ENCODE data around the gene S100PBP.

The S100PBP gene

DNA sequence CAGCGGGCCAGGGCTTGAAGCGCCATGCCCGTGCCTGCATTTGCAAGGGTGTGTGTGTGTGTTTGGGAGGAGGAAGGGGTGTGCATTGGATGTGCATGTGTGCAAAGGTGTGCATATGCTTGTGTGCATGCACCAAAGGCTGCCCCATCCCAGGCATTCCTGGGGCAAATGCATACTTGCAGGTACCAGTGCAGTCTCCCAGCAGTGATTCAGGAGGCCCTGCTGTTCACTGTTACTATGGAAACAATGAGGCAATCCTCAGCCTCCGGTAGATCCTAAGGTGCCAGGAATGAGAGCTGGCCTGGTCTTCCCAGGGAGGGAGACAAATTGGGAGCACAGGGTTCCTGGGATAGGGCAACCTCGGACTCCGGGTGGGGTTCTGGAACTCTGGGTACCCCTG, 60.7 kb downstream of the S100PBP start:
- no peaks in the 10 kb centered on the region for H3K9me3 Mint-ChIP-seq (ENCODE audit: low read depth)
- H3K36me3 Mint-ChIP-seq: peaks cover 3% of the 10 kb centered on the region
- H3K4me1 Mint-ChIP-seq (ENCODE audit: low read depth): peaks cover 2% of the 10 kb centered on the region
- no peak overlapping the region for H3K4me3 Mint-ChIP-seq
- H3K27me3 Mint-ChIP-seq: peaks cover 14% of the 10 kb centered on the region
- H3K27ac Mint-ChIP-seq: no peak overlapping the region

DNA sequence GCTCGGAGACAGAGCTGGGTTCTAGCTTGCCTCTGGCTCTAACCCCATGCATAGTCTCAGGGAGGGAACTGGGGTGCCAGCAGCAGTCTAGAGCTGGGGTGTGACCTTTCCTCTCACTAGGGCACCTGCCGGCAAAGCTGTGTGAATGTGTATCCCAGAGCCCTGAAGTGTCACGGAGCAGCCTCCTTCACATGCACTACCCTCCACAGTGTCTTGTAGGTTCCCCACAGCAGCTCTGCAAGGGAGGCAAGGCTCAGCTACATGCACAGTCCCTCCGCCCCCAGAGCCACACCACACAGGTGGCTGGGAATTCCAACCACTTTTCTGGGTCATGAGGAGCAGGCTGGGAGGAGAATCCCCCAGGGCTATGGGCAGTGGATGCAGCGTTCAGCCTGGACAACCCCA, 61.2 kb downstream of the S100PBP start:
- H3K9me3 Mint-ChIP-seq (ENCODE audit: low read depth): no peaks in the 10 kb centered on the region
- H3K4me3 Mint-ChIP-seq: no peak overlapping the region
- peaks cover 2% of the 10 kb centered on the region for H3K4me1 Mint-ChIP-seq (ENCODE audit: low read depth)
- H3K36me3 Mint-ChIP-seq: peaks cover 3% of the 10 kb centered on the region
- H3K27ac Mint-ChIP-seq: no peak overlapping the region
- H3K27me3 Mint-ChIP-seq: peaks cover 15% of the 10 kb centered on the region

DNA sequence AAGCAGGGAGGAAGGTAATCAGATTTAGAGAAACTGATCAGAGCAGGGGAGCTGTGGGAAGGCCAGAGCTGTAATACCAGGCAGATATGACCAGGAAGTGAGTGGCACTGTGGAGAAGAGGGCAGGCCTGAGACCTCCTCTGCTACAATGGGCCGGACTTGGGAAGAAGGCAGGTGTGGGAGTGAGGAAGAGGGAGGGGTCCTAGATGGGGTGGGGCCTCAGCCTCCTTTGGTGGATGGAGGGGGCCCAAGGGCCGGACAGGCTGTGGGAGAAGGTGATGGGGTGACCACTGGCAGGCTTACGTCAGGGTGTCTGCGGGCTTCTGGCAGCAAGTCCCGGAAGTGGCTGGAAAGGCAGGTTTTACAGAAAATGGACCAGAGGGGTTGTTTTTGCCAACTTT, 63.8 kb downstream of the S100PBP start:
- Mint-ChIP-seq H3K36me3 (no peaks in the 10 kb centered on the region), H3K27ac (no peak overlapping the region), H3K9me3 (ENCODE audit: low read depth) (no peaks in the 10 kb centered on the region), H3K4me1 (ENCODE audit: low read depth) (peaks cover 6% of the 10 kb centered on the region), H3K4me3 (no peak overlapping the region), H3K27me3 (peaks cover 10% of the 10 kb centered on the region)

DNA sequence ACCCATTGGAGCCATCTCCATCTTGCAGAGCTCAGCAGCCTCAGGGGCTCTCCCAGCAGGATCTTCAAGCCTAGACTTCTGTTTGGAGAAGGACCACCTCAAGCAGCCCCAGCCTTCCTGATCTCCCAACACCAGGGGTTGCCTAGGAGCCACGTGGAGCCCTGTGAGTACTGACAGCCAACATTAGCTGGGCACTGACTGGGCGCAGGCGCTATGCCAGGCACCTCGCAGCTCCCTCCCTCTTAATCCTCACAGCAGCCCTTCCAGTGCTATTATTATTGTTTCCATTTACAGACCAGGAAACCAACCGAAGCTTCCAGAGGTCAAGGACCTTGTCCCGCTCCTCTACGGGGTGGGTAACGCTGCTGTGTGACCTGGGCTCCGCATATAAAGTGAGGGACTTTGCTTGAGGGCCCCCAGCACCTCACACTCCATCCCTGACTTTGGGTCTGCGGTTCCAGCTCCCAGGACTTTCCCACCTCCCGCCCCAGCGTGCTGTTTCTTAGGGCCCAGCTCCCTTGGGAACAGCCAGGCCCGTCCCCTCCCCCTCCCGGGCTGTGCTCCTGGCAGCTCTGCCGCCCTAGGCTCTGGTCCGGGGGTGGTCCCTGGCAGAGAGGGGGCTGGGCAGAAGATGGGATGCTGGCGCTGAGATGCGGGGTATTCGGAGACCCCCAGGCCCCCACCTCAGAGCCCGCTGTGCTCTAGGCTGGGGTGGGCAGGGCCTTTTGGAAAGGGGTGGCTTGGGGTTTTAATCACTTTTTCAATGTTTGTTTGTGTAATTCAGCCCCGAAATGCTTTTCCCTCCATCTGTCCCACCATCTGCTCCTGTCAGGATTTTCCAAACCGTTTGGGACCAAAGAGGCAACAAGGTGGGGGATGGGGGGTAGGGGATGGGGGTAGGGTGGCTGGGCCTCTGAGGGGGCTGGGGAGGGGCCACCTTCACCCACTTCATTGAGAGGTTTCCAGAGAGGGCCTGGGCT, 64.7 kb downstream of the S100PBP start:
- Mint-ChIP-seq H3K4me1 (ENCODE audit: low read depth) (peaks cover 7% of the 10 kb centered on the region), H3K27ac (no peak overlapping the region), H3K9me3 (ENCODE audit: low read depth) (no peaks in the 10 kb centered on the region), H3K36me3 (no peaks in the 10 kb centered on the region), H3K4me3 (no peak overlapping the region), H3K27me3 (peaks cover 12% of the 10 kb centered on the region)

DNA sequence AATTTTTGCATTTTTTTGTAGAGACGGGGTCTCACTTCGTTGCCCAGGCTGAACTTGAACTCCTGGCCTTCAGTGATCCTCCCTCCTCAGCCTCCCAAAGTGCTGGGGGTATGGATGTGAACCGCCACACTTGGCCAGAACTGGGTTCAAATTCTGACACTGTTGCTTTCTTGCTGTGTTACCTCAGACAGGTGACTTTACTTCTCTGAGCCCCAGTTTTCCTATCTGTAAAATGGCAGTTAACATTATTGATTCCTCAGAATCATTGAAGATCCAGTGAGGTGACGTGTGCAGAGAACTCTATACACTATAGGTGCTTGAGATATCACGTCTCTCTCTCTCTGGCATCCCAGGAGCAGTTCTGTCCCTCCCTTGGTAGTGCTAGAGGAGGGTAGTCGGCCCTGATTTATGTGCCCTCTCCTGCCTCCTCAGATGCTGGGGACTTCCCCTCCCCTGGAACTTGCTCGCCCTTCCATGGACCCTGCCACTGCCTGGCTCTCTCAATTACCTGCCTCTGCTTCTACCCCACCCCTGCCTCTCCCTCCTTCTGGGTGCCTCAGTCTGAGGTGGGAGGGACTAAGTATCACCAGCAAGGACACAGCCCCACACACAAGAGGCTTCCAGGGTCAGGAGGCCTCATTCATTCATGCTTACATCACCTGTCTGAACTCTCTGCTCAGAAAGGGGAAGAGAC, 66.0 kb downstream of the S100PBP start:
- Mint-ChIP-seq H3K9me3 (ENCODE audit: low read depth) (no peaks in the 10 kb centered on the region), H3K27me3 (peaks cover 18% of the 10 kb centered on the region), H3K4me3 (no peak overlapping the region), H3K36me3 (no peaks in the 10 kb centered on the region), H3K27ac (no peak overlapping the region), H3K4me1 (ENCODE audit: low read depth) (peaks cover 7% of the 10 kb centered on the region)

DNA sequence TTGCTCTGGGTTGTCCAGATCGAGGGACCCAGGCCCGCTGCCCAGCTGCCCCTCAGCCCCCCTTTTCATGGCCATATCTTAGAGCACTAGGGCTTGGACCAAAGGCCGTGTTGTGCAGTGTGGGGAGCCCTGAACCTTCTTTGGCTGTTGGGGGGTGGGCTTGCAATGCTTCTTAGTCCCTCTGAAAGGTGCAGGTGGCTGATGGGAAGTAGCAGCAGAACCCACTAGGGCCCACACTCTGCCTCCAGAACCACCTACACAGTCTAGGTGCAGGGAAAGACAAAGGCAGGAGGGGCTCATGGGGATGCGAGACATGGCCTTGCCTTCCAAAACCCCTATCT, 66.5 kb downstream of the S100PBP start:
- Mint-ChIP-seq H3K36me3 (no peaks in the 10 kb centered on the region), H3K9me3 (ENCODE audit: low read depth) (no peaks in the 10 kb centered on the region), H3K27me3 (peaks cover 18% of the 10 kb centered on the region), H3K4me3 (no peak overlapping the region), H3K27ac (no peak overlapping the region), H3K4me1 (ENCODE audit: low read depth) (peaks cover 7% of the 10 kb centered on the region)

DNA sequence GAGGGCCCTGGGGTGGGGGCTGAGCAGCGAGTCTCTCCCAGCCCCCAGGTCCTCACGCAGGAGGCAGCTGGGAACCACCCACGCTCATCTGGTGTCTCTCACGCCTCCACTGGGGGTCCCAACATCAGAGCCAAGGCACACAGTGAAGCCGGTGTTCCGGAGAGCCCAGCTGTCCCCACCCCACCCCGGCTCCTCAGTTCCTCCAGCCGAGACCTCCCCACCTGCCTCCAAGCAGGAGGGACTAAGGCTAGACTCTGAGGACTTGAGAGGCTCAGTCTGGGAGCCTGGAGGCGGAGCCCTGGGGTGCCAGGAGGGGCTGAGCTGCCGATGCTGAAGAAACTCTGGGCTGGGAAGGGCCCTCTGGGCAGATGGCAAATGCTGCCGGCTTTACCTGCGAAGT, 67.3 kb downstream of the S100PBP start:
- Mint-ChIP-seq H3K36me3 (no peaks in the 10 kb centered on the region), H3K9me3 (ENCODE audit: low read depth) (no peaks in the 10 kb centered on the region), H3K4me3 (no peak overlapping the region), H3K4me1 (ENCODE audit: low read depth) (peaks cover 7% of the 10 kb centered on the region), H3K27ac (no peak overlapping the region), H3K27me3 (peaks cover 22% of the 10 kb centered on the region)

DNA sequence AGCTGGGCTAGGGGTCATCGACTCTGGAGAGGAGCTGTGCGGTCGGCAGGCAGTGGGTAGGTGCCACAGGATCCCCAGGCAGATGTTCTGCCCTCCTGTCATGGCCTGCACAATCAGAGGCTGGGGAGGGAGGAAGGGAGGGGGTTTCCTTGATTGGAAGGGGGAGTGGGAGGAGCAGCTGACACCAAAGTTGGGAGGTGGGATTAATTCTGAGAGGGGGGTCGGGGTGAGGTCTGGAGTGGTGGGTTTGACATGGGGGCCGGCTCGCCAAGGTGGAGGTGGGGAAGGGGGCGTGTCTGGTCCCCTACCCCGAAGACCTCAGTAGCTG, 68.2 kb downstream of the S100PBP start:
- Mint-ChIP-seq H3K9me3 (ENCODE audit: low read depth) (no peaks in the 10 kb centered on the region), H3K27me3 (peaks cover 28% of the 10 kb centered on the region), H3K36me3 (no peaks in the 10 kb centered on the region), H3K4me1 (ENCODE audit: low read depth) (peaks cover 7% of the 10 kb centered on the region), H3K4me3 (peak overlapping the region; percentile 42), H3K27ac (no peak overlapping the region)

DNA sequence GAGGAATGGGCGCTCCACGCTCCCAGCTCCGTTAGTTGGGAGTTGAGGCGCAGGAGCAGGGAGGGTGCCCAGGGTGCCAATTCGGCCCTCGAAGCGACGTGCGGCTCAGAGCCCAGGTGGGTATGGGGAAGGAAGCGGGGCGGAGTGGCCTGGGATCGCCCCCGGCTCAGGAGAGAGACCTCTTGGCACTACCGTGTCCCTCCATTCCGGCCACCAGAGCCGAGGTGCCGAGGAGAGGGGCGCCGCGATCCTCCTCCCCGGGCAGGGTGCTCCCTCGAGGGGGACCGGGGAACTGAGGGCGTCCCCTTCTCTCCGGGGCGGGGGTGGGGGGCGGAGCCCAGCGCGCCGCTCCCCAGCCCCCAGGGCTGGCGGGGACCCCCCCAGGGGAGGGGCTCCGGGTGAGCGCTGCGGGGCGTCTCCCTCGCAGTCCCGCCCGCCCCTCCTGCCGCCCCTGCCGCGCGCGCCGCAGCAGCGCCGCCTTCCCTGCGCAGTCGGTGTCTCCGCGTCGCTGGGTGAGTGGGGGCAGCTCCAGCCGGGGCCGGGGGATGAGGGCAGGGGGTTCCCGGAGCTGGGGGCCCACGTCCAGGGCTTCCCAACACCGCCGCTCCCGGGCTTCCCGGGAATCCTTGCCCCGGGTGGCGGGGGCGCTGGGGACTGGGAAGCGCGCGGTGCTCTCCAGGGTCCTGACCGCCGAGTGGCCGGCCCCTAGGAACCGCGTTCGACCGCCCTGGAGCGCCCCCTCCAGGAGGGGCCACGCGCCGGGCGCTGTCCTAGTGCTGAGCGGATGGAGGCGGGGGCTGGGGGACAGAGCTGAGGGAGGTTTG, 68.8 kb downstream of the S100PBP start, which contains the start of gene HPCA:
HPCA (plus strand) TSS at position 488 of the 824 bp plus-strand sequence. CDS start 2,408 bp downstream, outside the sequence.
- peaks cover 30% of the 10 kb centered on the region for H3K27me3 Mint-ChIP-seq
- no peak within 1 kb of the TSS for H3K27ac Mint-ChIP-seq
- H3K4me1 Mint-ChIP-seq (ENCODE audit: low read depth): peaks cover 7% of the 10 kb centered on the region
- H3K9me3 Mint-ChIP-seq (ENCODE audit: low read depth): no peaks in the 10 kb centered on the region
- H3K36me3 Mint-ChIP-seq: no peaks in the 10 kb centered on the region
- peak within 1 kb of the TSS; percentile 42 for H3K4me3 Mint-ChIP-seq

DNA sequence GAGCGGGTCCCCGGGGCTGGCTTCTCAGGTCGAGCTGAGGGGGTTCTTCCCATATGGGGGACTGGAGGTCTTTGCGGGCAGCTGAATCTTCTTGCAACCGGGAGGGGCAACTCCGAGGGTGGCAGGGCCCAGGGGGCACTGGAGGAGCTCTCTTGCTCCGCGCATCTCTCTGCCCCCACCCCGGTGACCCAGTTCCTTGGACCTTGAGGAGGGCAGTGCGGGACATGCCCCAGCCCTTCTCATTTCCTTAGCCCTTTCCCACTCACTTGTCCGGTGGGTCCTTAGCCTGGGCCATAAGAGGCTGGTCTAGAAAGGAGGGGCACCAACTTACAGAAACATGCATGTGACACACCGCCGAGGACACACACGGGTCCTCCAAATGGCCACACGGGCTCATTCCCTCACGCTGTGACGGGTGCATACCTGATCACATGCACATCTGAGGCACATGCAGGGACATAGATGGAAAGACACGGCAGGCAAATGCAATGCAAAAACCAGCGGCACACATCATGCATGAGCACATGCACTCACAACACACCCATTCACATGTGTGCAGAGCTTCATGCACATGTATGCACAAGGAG, 69.5 kb downstream of the S100PBP start:
- no peak overlapping the region for H3K27ac Mint-ChIP-seq
- H3K4me1 Mint-ChIP-seq (ENCODE audit: low read depth): peaks cover 8% of the 10 kb centered on the region
- H3K4me3 Mint-ChIP-seq: no peak overlapping the region
- H3K27me3 Mint-ChIP-seq: peaks cover 33% of the 10 kb centered on the region
- H3K36me3 Mint-ChIP-seq: no peaks in the 10 kb centered on the region
- H3K9me3 Mint-ChIP-seq (ENCODE audit: low read depth): no peaks in the 10 kb centered on the region

DNA sequence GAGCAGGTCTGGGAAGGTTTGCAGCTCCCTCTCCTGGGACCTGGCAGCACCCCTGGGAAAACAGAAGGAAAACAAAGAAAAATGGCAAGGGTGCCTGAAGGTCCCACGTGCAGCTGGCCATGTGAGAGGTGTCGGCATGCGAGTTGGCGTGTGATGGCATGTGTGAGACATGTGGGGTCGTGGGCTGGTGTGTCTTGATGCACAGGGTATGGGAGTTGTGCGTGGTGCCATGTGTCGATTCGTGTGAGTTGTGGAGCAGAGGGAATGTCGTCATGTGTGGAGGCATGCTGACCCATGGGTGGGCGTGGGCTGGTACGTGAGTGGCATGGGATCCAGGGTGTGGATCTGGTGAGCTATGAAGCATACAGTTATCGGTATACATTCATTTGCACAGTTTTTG, 70.2 kb downstream of the S100PBP start:
- Mint-ChIP-seq H3K9me3 (ENCODE audit: low read depth) (no peaks in the 10 kb centered on the region), H3K36me3 (no peaks in the 10 kb centered on the region), H3K27me3 (peaks cover 40% of the 10 kb centered on the region), H3K4me3 (no peak overlapping the region), H3K27ac (no peak overlapping the region), H3K4me1 (ENCODE audit: low read depth) (peaks cover 15% of the 10 kb centered on the region)

DNA sequence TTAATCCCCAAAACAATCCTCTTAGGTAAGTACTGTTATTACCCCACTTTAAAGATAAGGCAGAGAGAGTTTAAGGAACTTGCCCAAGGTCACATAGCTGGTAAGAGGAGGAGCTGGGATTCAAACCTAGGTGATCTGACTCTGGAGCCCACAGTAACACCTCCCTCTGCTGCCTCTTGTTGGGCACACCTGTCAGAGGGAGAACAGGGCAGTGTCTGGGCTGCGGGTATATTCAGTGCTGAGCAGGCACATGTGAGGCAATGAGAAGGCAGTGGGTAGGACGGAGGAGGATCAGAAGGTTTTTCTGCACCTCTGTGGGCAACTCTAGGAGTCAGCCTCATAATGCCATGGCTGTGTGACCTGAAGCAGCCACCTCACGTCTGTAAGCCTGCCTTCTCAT, 70.7 kb downstream of the S100PBP start:
- H3K27me3 Mint-ChIP-seq: peaks cover 41% of the 10 kb centered on the region
- H3K9me3 Mint-ChIP-seq (ENCODE audit: low read depth): no peaks in the 10 kb centered on the region
- peaks cover 16% of the 10 kb centered on the region for H3K4me1 Mint-ChIP-seq (ENCODE audit: low read depth)
- no peaks in the 10 kb centered on the region for H3K36me3 Mint-ChIP-seq
- H3K4me3 Mint-ChIP-seq: no peak overlapping the region
- no peak overlapping the region for H3K27ac Mint-ChIP-seq

DNA sequence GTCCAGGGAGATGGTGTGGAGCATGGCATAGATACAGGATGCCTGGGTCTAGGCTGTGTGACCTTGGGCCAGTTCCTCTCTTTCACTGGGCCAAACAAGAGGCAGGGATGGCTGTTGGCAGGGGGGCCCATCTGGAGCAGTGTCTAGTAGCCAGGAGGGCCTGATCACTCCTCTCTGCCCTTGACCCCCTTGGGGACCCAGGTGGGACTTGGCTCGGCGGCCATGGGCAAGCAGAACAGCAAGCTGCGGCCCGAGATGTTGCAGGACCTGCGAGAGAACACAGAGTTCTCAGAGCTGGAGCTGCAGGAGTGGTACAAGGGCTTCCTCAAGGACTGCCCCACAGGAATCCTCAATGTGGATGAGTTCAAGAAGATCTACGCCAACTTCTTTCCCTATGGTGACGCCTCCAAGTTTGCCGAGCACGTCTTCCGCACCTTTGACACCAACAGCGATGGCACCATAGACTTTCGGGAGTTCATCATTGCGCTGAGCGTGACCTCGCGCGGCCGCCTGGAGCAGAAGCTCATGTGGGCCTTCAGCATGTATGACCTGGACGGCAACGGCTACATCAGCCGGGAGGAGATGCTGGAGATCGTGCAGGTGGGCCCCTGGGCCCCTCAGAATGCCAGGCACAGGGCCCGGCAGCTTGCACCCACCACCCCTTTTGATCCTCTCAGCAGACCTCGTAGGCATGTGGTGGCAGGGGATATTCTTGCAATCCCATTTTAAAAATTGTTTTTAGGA, 71.4 kb downstream of the S100PBP start:
- no peaks in the 10 kb centered on the region for H3K36me3 Mint-ChIP-seq
- H3K27ac Mint-ChIP-seq: no peak overlapping the region
- H3K9me3 Mint-ChIP-seq (ENCODE audit: low read depth): no peaks in the 10 kb centered on the region

DNA sequence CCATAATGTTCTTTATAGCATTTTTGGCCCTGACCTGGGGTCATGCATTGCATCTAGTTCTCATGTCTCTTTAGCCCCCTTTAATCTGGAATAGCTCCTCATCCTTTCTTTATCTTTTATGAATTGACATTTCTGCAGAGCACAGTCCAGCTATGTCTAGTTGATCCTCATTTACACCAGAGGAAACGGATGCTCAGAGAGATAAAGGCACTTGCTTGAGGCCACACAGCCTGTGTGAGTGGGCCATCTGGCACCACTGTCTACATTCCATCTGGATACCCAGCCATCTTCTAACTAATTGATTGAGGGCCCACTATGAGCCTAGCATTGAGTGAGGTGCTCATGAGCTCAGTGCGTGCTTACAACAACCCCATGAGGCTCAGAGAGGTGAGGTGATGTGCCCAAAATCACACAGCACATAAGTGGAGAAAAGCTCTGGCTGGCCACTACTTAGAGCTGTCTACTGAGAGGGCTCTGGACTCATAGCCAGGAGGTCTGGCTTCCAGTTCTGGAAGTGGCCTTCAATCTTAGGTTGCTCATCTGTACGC, 72.4 kb downstream of the S100PBP start:
- no peak overlapping the region for H3K4me3 Mint-ChIP-seq
- peaks cover 16% of the 10 kb centered on the region for H3K4me1 Mint-ChIP-seq (ENCODE audit: low read depth)
- peaks cover 39% of the 10 kb centered on the region for H3K27me3 Mint-ChIP-seq
- H3K36me3 Mint-ChIP-seq: no peaks in the 10 kb centered on the region
- H3K27ac Mint-ChIP-seq: no peak overlapping the region
- no peaks in the 10 kb centered on the region for H3K9me3 Mint-ChIP-seq (ENCODE audit: low read depth)

More for the DNA sequence above, 71.4 kb downstream of the S100PBP start:
- Mint-ChIP-seq H3K4me3 (no peak overlapping the region), H3K27me3 (peaks cover 39% of the 10 kb centered on the region), H3K4me1 (ENCODE audit: low read depth) (peaks cover 16% of the 10 kb centered on the region)
